CD4-positive, alpha-beta T cell treated with Interleukin-4 for 4 hours (primary cell): ENCODE results near the gene TAT.
"Not testable (repeated sequence)": the region's sequence is repeated elsewhere in the genome, so short reads cannot be mapped to it uniquely, and the experiment has no call there.

Experiments
- DNase-seq: peaks from one replicate; pipeline ENCODE4 v3.0.0-alpha.2; 2020

TAT gene

GRCh38 chr16:71584543-71585317 lies 7.8 kb upstream of the TAT start:
- no peak for DNase-seq

DNA sequence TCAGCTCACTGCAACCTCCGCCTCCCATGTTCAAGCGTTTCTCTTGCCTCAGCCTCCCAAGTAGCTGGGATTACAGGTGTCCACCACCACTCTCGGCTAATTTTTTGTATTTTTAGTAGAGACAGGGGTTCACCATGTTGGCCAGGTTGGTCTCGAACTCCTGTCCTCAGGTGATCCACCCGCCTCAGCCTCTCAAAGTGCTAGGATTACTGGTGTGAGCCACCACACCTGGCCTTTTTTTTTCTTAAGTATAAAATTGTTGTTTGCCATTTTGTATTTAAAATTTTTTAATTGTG lies 5.6 kb upstream of the TAT start:
- DNase-seq, result not testable (repeated sequence)

DNA sequence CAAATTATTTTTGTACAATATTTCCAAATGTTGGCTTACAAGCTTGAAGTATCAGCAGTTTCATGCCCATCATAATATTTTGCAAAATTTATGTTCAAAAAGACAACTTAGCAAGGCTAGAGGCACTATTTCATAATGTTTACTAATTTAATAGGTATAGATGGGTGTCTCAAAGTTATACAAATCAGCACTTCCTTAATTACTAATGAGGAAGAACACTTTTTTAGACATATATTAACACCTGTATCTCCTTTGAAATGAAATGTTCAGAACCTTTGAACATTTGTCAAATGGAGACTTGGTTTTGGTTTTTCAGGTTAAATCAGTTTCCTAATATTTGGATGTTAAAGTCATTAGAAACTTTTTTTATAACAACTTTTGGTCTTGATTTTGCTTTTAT lies 2.2 kb downstream of the TAT start:
- DNase-seq, result no peak

- DNase-seq, result no peak
These were observed 3.4 kb downstream of the TAT start for GRCh38 chr16:71573387-71574094.

DNA sequence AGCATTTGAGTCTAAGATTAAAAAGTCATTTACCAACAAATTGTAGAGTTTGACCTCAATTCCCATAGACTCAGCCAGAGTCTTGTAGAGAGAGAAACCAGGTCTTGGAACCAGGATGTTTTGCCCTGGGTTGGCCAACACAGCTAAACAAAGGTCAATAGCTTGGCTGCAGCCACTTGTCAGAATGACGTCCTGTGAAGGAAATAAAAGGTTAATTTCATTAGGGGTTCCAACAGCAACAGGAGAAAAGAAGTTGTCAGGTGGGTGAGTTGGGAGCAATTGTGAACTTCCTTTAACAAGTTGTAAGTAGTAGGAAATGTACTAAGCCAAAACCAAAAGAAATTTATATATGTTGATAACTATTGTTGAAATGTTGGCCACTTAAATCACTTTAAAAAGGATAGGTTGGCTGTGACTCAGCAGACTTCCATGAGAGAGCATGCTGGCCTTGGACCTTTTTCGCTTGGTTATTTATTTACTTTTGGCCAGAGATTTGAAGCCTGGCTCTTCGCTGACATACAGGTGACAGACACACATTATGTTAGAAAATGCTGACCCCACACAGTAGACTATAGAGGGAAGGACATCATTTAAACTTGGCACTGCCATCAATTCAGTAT lies 4.3 kb downstream of the TAT start:
- no peak for DNase-seq

- no peak for DNase-seq
These were observed 6.7 kb downstream of the TAT start for GRCh38 chr16:71570144-71570543.

GRCh38 chr16:71569621-71570020 lies 7.3 kb downstream of the TAT start:
- no peak for DNase-seq

GRCh38 chr16:71568551-71568950 lies 8.3 kb downstream of the TAT start:
- DNase-seq, result no peak

- DNase-seq, result no peak
These were observed 9.0 kb downstream of the TAT start for GRCh38 chr16:71567931-71568330.

GRCh38 chr16:71565812-71566700 lies 10.8 kb downstream of the TAT start:
- DNase-seq, result no peak

- no peak for DNase-seq
These were observed 12.4 kb downstream of the TAT start for GRCh38 chr16:71564335-71564967.

DNA sequence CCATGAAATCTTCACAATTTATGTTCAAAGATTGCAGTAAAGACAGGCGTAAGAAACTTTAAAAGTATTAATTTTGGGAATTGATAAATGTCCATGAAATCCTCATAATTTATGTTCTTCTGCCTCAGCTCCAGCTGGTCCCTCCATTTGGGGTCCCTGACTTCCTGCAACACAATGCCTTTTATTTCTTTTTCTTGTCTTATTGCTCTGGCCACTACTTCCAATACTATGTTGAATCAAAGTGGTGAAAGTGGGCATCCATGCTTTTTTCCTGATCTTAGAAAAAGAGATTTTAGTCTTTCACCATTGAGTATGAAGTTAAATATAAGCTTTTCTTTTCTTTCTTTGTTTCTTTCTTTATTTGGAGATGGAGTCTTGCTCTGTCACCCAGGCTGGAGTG lies 14.3 kb downstream of the TAT start:
- DNase-seq, result no peak

DNA sequence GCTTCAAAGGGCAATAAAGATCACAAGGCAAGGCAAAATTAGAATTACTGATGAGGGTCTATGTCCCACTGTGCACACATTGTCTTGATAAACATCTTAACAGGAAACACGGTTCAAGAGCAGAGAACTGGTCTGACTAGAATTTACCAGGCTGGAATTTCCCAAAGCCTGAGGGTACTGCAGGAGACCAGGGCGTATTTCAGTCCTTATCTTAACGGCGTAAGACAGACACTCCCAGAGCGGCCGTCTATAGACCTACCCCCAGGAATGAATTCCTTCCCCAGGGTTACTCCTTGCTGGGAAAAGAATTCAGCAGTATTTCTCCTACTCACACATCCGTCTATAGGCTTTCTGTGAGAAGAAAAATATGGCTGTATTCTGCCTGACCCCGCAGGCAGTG lies 15.0 kb downstream of the TAT start:
- DNase-seq, result not testable (repeated sequence)

- no peak for DNase-seq
These were observed 17.0 kb downstream of the TAT start for GRCh38 chr16:71559855-71560254.

- no peak for DNase-seq
These were observed 18.8 kb downstream of the TAT start for GRCh38 chr16:71557954-71558582.

DNA sequence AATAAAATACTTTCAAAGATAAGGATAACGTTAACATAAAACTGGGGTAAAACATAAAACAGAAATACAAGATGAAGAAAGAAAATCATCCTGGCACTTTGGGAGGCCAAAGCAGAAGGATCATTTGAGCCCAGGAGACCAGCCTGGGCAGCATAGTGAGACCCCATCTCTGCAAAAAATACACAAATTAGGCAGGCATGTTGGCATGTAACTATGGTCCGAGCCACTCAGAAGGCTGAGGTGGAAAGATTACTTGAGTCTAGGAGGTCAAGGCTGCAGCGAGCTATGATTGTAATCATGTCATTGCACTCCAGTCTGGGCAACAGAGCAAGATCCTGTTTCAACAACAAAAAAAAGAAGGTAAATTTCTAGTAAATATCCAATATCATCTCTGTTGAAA lies 19.6 kb downstream of the TAT start:
- DNase-seq, result no peak

DNA sequence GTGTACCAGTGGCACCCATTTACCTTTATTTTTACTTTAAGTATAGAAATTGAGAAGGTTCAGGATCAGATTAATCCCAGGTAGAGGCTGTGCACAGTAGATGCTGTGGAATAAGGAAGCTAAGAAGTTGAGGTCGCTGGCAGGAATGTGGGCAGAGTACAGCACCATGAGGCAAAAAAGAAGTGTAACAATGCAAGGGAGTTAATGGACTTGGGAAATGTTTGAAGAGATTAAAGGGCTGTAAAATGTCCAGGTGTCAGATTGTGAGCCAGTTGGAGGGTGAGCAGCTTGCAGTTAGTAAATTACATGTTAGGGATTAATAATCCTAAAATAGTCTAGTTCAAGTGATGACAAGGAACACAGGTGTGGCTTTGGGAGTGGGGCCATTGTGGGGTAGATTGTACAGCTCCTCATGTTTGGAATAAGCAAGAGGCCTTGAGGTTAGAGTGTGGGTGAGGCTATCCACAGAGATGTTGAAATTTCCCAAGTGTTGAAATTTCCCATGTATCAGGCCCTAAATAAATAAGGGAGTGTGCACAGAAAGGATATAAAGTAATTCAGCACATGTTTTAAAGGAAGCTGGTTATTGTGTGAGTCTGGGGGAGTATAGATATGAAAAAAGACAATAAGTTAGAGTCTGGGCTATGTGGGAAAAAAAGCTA lies 21.5 kb downstream of the TAT start:
- DNase-seq, result no peak

DNA sequence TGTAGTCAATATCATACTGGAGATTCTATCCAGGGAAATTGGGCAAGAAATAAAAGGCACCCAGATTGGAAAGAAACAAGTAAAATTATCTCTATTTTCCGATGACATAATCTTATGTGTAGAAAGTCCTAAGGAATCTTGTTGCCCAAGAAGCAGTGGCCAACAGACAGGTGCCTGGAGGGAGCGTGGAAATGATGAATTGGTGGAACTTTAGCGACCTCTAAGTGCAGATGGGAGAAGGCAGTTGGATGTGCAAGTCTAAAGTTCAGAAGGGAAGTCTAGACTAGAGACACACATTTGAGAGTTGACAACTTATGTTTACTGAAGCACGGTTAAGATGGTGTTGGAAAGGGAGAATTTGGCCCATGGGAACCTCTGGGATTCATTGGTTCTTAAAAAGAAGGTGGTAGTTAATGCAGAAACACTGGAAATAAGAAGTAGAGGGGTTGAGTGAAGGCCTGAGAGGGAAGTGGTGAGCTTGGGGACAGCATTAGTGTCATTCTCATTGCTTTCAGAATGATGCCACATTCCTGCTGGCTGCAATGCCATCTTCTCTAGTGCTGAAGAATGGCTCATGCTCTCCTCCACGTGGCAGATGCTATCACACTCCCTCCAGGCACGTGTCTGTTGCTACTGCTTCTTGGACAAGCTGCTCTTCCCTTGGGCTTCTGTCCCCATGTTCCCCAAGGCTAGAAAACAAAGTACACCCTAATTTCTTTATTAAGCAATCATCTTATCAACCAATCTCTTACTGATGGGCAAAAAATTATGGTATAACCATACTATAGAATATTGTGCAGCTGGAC lies 24.0 kb downstream of the TAT start:
- DNase-seq, result no peak

- DNase-seq, result no peak
These were observed 29.7 kb downstream of the TAT start for GRCh38 chr16:71547168-71547567.

GRCh38 chr16:71542377-71542776 lies 34.5 kb downstream of the TAT start:
- peak; percentile 44 for DNase-seq

GRCh38 chr16:71537643-71538042 lies 39.2 kb downstream of the TAT start:
- peak; percentile 18 for DNase-seq
